Esophagus squamous epithelium (tissue), 5 donors: Measurements from ENCODE around the gene UIMC1. TPM values are rescaled to one million over a fixed set of nuclear protein-coding genes. Genes with fewer than 3 reads are reported as not detected.

Source experiments
- DNase-seq: peaks from one replicate; lab custom pipeline; 2025; lab: John Stamatoyannopoulos, UW
- H3K27ac ChIP-seq, 4 donors: fragments of 200-600 bp; sonication (generic); one replicate each; pipeline ENCODE4 v1.5.1; 2016 to 2019; ENCODE audit warnings: mild to moderate bottlenecking in 1 of 4
- H3K27me3 ChIP-seq, 4 donors: fragments of 200-600 bp; sonication (generic); 1 replicate in 3 of 4; 2 replicates in 1 of 4; pipeline versions ENCODE4 v1.5.1 to v1.6.0; 2017 to 2021; ENCODE audit warnings: antibody characterized with exemption in 1 of 4
- H3K36me3 ChIP-seq, 3 donors: fragments of 200-600 bp; sonication (generic); one replicate each; pipeline ENCODE4 v1.5.1; 2016 to 2019
- H3K4me1 ChIP-seq, 3 donors: fragments of 200-600 bp; sonication (generic); one replicate each; pipeline ENCODE4 v1.5.1; 2017 to 2019
- H3K4me3 ChIP-seq, 4 donors: fragments of 200-600 bp; sonication (generic); 1 replicate in 3 of 4; 2 replicates in 1 of 4; pipeline ENCODE4 v1.5.1; 2016 to 2019; ENCODE audit warnings: mild to moderate bottlenecking in 2 of 4, moderate library complexity in 1 of 4
- H3K9me3 ChIP-seq, 3 donors: fragments of 200-600 bp; sonication (generic); one replicate each; pipeline ENCODE4 v1.5.1; 2016 to 2019
- POLR2A ChIP-seq, 4 donors: fragments of 450-650 bp; IDR thresholded peaks; one replicate each; pipeline ENCODE4 v1.6.1; 2017; ENCODE audit warnings: antibody characterized with exemption in 4 of 4, mild to moderate bottlenecking in 4 of 4, moderate library complexity in 3 of 4
- WGBS, 2 donors: methylation state at CpG; one replicate each; pipeline ENCODE4 v1.1.5; 2018; 5-methylcytosine and 5-hydroxymethylcytosine counted together
- intact Hi-C: fragments of 100-400 bp; cut with DNase I; formaldehyde crosslinking; loops from one replicate; pipeline ENCODE4 v1.15.0; 2022
- total RNA-seq, 4 donors: library from RNA; depleted of rRNA; stranded (reverse); fragments of >200 nt; gene quantifications; one replicate each; pipeline ENCODE4 v1.1.0, GENCODE V29; 2016
- TF ChIP-seq, protein P1 (sequence below), 6 experiments: fragments of 450-650 bp in 4 of 6; fragments of 200-600 bp in 2 of 6; sonication (generic) in 2 of 6; IDR thresholded peaks; one replicate each; pipeline ENCODE4 v1.5.1; 2016 to 2019; ENCODE audit warnings: antibody characterized with exemption in 6 of 6, mild to moderate bottlenecking in 4 of 6, moderate library complexity in 4 of 6
- donor health status: DM: yes; HTN: yes; CAD: no.

Gene UIMC1
- total RNA-seq, 4 donors from 2014 or later: 10.3 to 38.1 (median 15.6) TPM

DNA sequence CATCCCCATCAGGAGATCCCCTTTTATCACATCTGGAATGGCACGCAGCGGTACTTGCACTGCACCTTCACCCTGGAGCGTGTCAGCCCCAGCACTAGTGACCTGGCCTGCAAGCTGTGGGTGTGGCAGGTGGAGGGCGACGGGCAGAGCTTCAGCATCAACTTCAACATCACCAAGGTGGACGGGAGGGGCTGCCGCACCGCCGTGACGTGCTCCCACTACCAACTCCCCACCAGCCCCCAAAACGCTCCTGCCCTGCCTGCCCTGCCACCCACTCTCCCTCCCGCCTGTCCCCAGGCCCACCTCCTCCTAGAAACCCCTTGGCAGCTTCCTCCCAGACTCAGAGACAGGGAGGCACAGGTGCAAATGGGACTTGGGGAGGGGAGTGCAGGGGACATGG, 128.1 kb downstream of the UIMC1 start:
- TF ChIP-seq, protein P1, sequence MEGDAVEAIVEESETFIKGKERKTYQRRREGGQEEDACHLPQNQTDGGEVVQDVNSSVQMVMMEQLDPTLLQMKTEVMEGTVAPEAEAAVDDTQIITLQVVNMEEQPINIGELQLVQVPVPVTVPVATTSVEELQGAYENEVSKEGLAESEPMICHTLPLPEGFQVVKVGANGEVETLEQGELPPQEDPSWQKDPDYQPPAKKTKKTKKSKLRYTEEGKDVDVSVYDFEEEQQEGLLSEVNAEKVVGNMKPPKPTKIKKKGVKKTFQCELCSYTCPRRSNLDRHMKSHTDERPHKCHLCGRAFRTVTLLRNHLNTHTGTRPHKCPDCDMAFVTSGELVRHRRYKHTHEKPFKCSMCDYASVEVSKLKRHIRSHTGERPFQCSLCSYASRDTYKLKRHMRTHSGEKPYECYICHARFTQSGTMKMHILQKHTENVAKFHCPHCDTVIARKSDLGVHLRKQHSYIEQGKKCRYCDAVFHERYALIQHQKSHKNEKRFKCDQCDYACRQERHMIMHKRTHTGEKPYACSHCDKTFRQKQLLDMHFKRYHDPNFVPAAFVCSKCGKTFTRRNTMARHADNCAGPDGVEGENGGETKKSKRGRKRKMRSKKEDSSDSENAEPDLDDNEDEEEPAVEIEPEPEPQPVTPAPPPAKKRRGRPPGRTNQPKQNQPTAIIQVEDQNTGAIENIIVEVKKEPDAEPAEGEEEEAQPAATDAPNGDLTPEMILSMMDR (IDR thresholded peaks at IDR 0.05): no peak
- TF ChIP-seq POLR2A (IDR thresholded peaks at IDR 0.05): no peak
- Histone ChIP-seq H3K27me3 (peaks cover 0 to 72% (median 0%) of the 10 kb centered on the region in 4 donors), H3K9me3 (no peaks in the 10 kb centered on the region), H3K27ac (no peak overlapping the region), H3K4me1 (no peaks in the 10 kb centered on the region), H3K4me3 (no peak overlapping the region), H3K36me3 (no peaks in the 10 kb centered on the region)
- WGBS, 2 donors: 60% methylated on average over 3 of the region's 12 CpGs; no CpG with 5 or more reads in 1 of the 2 donors
- DNase-seq: no peak
- intact Hi-C loops: no loop called here

DNA sequence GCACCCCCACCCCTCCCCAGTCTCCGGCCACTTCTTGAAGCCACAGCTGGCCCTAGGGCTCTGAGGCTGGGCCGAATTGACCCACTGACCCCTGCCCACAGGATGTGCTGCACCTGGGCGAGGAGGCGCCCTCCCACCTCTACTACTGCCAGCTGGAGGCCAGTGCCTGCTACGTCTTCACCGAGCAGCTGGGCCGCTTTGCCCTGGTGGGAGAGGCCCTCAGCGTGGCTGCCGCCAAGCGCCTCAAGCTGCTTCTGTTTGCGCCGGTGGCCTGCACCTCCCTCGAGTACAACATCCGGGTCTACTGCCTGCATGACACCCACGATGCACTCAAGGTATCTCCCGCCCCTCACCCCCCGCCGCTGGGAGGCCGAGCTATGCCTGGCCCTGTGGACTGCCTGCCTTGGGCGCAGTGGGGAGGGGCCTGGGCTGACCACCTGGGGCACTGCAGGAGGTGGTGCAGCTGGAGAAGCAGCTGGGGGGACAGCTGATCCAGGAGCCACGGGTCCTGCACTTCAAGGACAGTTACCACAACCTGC, 128.7 kb downstream of the UIMC1 start:
- no peaks in the 10 kb centered on the region for H3K9me3 ChIP-seq
- DNase-seq: no peak
- no peaks in the 10 kb centered on the region for H3K4me1 ChIP-seq
- intact Hi-C loops: no loop called here
- no peak overlapping the region for H3K4me3 ChIP-seq
- H3K27ac ChIP-seq: no peak overlapping the region
- no CpG with 5 or more reads among the region's 21 CpGs for WGBS, 2 donors
- H3K27me3 ChIP-seq: peaks cover 0 to 74% (median 0%) of the 10 kb centered on the region in 4 donors
- H3K36me3 ChIP-seq: no peaks in the 10 kb centered on the region
- TF ChIP-seq, protein P1 (IDR thresholded peaks at IDR 0.05): no peak
- no peak for TF ChIP-seq POLR2A (IDR thresholded peaks at IDR 0.05)

DNA sequence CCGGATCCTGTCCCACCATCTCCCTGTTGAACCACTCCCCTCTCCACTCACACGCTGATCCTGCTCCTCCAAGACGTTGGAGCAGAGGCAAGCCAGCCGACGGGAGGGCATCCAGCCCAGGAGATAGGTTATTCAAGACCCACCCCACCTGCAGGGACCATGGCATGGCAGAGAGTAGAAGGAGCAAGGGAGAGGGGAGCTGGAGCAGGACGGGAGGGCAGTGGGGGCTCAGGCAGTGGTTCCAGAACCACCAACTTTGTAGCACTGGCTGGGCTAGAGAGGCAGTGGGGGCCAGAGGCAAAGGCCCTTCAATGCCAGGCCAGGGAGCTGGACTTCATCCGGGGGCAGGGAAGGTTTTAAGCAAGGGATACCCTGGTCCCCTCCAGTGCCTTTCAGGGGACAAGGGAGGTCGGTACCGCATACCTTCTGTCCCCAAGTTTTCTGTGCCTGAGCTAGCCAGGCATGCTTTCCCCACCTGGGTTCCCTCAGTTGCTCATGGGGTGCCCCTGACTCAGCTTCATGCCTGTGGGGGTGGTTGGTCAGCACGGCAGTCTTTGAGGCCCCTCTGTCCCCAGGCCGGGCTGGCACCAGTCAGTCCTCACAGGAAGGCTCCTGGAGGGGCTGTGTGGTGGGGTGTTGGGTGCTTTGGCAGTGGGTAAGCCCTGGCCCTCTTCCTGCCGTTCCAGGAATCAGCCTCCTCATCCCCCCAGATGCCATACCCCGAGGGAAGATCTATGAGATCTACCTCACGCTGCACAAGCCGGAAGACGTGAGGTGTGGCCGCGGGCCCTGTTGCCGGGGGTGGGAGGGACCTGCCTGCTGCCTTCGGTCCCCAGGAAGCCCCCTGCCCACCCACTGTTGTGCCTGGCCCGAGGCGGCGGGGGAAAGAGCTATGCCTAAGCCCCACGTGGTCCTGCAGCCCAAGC, 129.8 kb downstream of the UIMC1 start:
- H3K27ac ChIP-seq: no peak overlapping the region
- no peaks in the 10 kb centered on the region for H3K4me1 ChIP-seq
- no peak overlapping the region for H3K4me3 ChIP-seq
- H3K9me3 ChIP-seq: no peaks in the 10 kb centered on the region
- TF ChIP-seq, protein P1 (IDR thresholded peaks at IDR 0.05): no peak
- no peak for TF ChIP-seq POLR2A (IDR thresholded peaks at IDR 0.05)
- peaks cover 0 to 74% (median 0%) of the 10 kb centered on the region in 4 donors for H3K27me3 ChIP-seq
- intact Hi-C loops: no loop called here
- 73 to 100% methylated on average over 1 to 7 of the region's 24 CpGs for WGBS, 2 donors
- no peaks in the 10 kb centered on the region for H3K36me3 ChIP-seq
- no peak for DNase-seq

DNA sequence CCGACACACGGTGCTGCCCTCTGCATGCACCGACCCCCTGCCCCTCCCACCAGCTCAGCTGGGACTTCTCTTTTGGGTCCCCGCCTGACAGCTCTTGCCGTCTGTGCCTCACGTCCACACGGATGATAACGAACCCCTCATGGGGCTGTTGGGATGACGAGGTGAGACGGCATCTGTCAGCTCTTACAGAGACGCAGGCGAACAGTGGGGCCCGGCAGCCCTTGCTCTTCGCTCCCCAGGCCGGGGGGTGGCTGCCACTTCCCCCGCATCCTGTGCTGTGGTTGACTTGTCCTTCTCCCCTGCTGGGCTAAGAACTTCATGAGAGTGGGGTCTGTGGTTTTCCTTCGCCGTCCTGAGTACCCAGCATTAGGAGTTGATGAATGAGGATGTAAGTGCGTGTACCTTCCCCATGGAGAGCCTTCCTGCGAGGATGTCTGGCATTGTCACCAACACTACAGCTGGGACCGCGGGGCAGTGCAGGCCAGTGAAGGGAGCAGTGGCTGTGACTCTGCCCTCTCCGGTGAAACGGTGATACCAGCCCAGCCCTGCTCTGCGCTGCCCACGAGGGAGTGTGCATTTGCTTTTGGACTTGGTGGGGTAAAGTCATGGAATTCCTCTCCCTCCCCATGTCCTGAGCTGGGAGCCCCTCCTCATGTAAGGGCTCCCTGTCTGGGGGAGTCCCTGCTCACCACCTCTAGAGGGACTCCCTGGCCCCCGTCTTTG, 130.6 kb downstream of the UIMC1 start:
- no peaks in the 10 kb centered on the region for H3K4me1 ChIP-seq
- H3K27ac ChIP-seq: no peak overlapping the region
- peaks cover 0 to 74% (median 0%) of the 10 kb centered on the region in 4 donors for H3K27me3 ChIP-seq
- no peak for TF ChIP-seq POLR2A (IDR thresholded peaks at IDR 0.05)
- TF ChIP-seq, protein P1 (IDR thresholded peaks at IDR 0.05): no peak
- no peaks in the 10 kb centered on the region for H3K9me3 ChIP-seq
- no peaks in the 10 kb centered on the region for H3K36me3 ChIP-seq
- H3K4me3 ChIP-seq: no peak overlapping the region
- no peak for DNase-seq
- intact Hi-C loops: no loop called here
- 33 to 46% methylated on average over 13 to 23 of the region's 27 CpGs for WGBS, 2 donors
